SU-DHL-6 (cell line): ENCODE data around the gene PTCH1.

Source experiments
- H2AFZ ChIP-seq: fragments of 200-600 bp; sonication (generic); 2 replicates; pipeline ENCODE4 v1.6.1; 2014; ENCODE audit warnings: low read depth, mild to moderate bottlenecking, moderate library complexity, mixed read lengths, antibody characterized with exemption, low read length; ENCODE audit not compliant: severe bottlenecking
- H3F3A ChIP-seq: fragments of 200-600 bp; shearing (Covaris generic); 2 replicates; pipeline ENCODE4 v1.6.0; 2016; ENCODE audit warnings: antibody characterized with exemption, mild to moderate bottlenecking; ENCODE audit not compliant: insufficient read depth
- H3K27ac ChIP-seq: fragments of 200-600 bp; sonication (generic); 2 replicates; pipeline ENCODE4 v1.5.1; 2016; ENCODE audit warnings: low read depth, mild to moderate bottlenecking, low read length, moderate library complexity, mixed read lengths
- H3K27me3 ChIP-seq: fragments of 200-600 bp; sonication (generic), shearing (Covaris generic); 2 replicates; pipeline ENCODE4 v1.6.0; 2014; ENCODE audit warnings: mild to moderate bottlenecking, low read length
- H3K36me3 ChIP-seq: fragments of 200-600 bp; sonication (generic); 2 replicates; pipeline ENCODE4 v1.6.1; 2014; ENCODE audit warnings: mild to moderate bottlenecking, low read length, mixed read lengths
- H3K4me2 ChIP-seq: fragments of 300-600, 200-600 bp; shearing (Covaris generic), sonication (generic); 2 replicates; pipeline ENCODE4 v1.6.0; 2014; ENCODE audit warnings: low read length, low read depth, mild to moderate bottlenecking; ENCODE audit not compliant: poor library complexity, severe bottlenecking
- H3K4me3 ChIP-seq: fragments of 200-600 bp; sonication (generic); 2 replicates; pipeline ENCODE4 v1.5.1; 2014; ENCODE audit warnings: antibody characterized with exemption, low read length, mild to moderate bottlenecking, mixed read lengths; ENCODE audit not compliant: insufficient read depth, poor library complexity, severe bottlenecking
- H3K79me2 ChIP-seq: fragments of 200-600 bp; sonication (generic); 2 replicates; pipeline ENCODE4 v1.6.1; 2014; ENCODE audit warnings: mild to moderate bottlenecking, low read length, moderate library complexity; ENCODE audit not compliant: insufficient read depth
- H3K9ac ChIP-seq: fragments of 200-600 bp; sonication (generic); 2 replicates; pipeline ENCODE4 v1.7.0; 2014; ENCODE audit warnings: mild to moderate bottlenecking, low read length
- H3K9me2 ChIP-seq: fragments of 200-600 bp; sonication (generic); replicated peaks from 2 replicates; pipeline ENCODE4 v1.6.1; 2014; ENCODE audit warnings: low read length; ENCODE audit not compliant: insufficient read depth
- H3K9me3 ChIP-seq: fragments of 200-600 bp; sonication (generic); 2 replicates; pipeline ENCODE4 v1.6.1; 2014; ENCODE audit warnings: low read length, mixed read lengths; ENCODE audit not compliant: insufficient read depth
- H4K20me1 ChIP-seq: fragments of 200-600 bp; sonication (generic); 2 replicates; pipeline ENCODE4 v1.6.1; 2014; ENCODE audit warnings: low read depth, mild to moderate bottlenecking, antibody characterized with exemption, low read length, moderate library complexity, mixed read lengths
- CTCF ChIP-seq: fragments of 200-600 bp; sonication (generic); IDR thresholded peaks from one replicate; pipeline ENCODE4 v1.5.1; 2017; ENCODE audit warnings: antibody characterized with exemption, mild to moderate bottlenecking, low read length, moderate library complexity; ENCODE audit not compliant: insufficient read depth, poor library complexity, severe bottlenecking
- EZH2phosphoT487 ChIP-seq: fragments of 200-600 bp; sonication (generic), shearing (Covaris generic); conservative IDR thresholded peaks from 2 replicates; pipeline ENCODE4 v1.6.1; 2018; ENCODE audit warnings: mild to moderate bottlenecking, antibody characterized with exemption, low read length, moderate library complexity, mixed read lengths

The PTCH1 gene

GRCh38 chr9:95479330-95479729 lies 37.4 kb downstream of the PTCH1 start:
- Histone ChIP-seq H3F3A (no peaks in the 10 kb centered on the region), H3K9me3 (no peaks in the 10 kb centered on the region), H2AFZ (no peak overlapping the region), H3K27ac (no peak overlapping the region), H3K9ac (no peak overlapping the region), H4K20me1 (no peaks in the 10 kb centered on the region), H3K4me2 (no peak overlapping the region), H3K9me2 (no peaks in the 10 kb centered on the region), H3K36me3 (peaks cover 17% of the 10 kb centered on the region; the same call in 1 of the 2 replicates), H3K79me2 (no peaks in the 10 kb centered on the region), H3K27me3 (no peaks in the 10 kb centered on the region), H3K4me3 (no peak overlapping the region)
- TF ChIP-seq EZH2phosphoT487 (no peak), CTCF (no peak)

- H3K79me2 ChIP-seq: no peaks in the 10 kb centered on the region
- H4K20me1 ChIP-seq: no peaks in the 10 kb centered on the region
- H3K4me2 ChIP-seq: no peak overlapping the region
- H3K9ac ChIP-seq: no peak overlapping the region
- no peak overlapping the region for H2AFZ ChIP-seq
- no peak for TF ChIP-seq EZH2phosphoT487
- no peak for TF ChIP-seq CTCF
- no peak overlapping the region for H3K27ac ChIP-seq
- no peaks in the 10 kb centered on the region for H3K27me3 ChIP-seq
- H3K9me2 ChIP-seq: no peaks in the 10 kb centered on the region
- no peak overlapping the region for H3K4me3 ChIP-seq
- no peaks in the 10 kb centered on the region for H3F3A ChIP-seq
- H3K36me3 ChIP-seq: peaks cover 22% of the 10 kb centered on the region; the same call in 1 of the 2 replicates
- H3K9me3 ChIP-seq: no peaks in the 10 kb centered on the region
Measured at GRCh38 chr9:95478335-95478734, 38.4 kb downstream of the PTCH1 start.

GRCh38 chr9:95477885-95478284 lies 38.9 kb downstream of the PTCH1 start:
- H2AFZ ChIP-seq: no peak overlapping the region
- no peaks in the 10 kb centered on the region for H3F3A ChIP-seq
- no peak overlapping the region for H3K27ac ChIP-seq
- no peak overlapping the region for H3K9ac ChIP-seq
- peaks cover 22% of the 10 kb centered on the region; the same call in 1 of the 2 replicates for H3K36me3 ChIP-seq
- H3K79me2 ChIP-seq: no peaks in the 10 kb centered on the region
- TF ChIP-seq CTCF: no peak
- no peak for TF ChIP-seq EZH2phosphoT487
- no peaks in the 10 kb centered on the region for H3K9me3 ChIP-seq
- H3K27me3 ChIP-seq: no peaks in the 10 kb centered on the region
- H4K20me1 ChIP-seq: no peaks in the 10 kb centered on the region
- no peak overlapping the region for H3K4me2 ChIP-seq
- no peak overlapping the region for H3K4me3 ChIP-seq
- H3K9me2 ChIP-seq: no peaks in the 10 kb centered on the region
